Vagina (tissue), 2 donors: Measurements from ENCODE around the gene RLN3. TPM values are rescaled to one million over a fixed set of nuclear protein-coding genes. Genes with fewer than 3 reads are reported as not detected.
"Not testable (repeated sequence)": the region's sequence is repeated elsewhere in the genome, so short reads cannot be mapped to it uniquely, and the experiment has no call there.

Experiments used
- DNase-seq, 2 donors: peaks; one replicate each; pipeline ENCODE4 v3.0.0-alpha.2; 2017; ENCODE audit errors: extremely low spot score in 2 of 2
- H3K27ac ChIP-seq: fragments of 200-600 bp; sonication (generic); one replicate; pipeline ENCODE4 v1.5.1; 2019
- H3K27me3 ChIP-seq: fragments of 200-600 bp; sonication (generic); one replicate; pipeline ENCODE4 v1.5.1; 2019
- H3K36me3 ChIP-seq, 2 donors: fragments of 200-600 bp; sonication (generic); one replicate each; pipeline ENCODE4 v1.5.1; 2017 to 2019
- H3K4me1 ChIP-seq: fragments of 200-600 bp; sonication (generic); one replicate; pipeline ENCODE4 v1.5.1; 2019
- H3K4me3 ChIP-seq, 2 donors: fragments of 200-600 bp; sonication (generic); 1 replicate in 1 of 2; 2 replicates in 1 of 2; pipeline ENCODE4 v1.5.1; 2016 to 2019
- H3K9me3 ChIP-seq: fragments of 200-600 bp; sonication (generic); one replicate; pipeline ENCODE4 v1.5.1; 2019
- CTCF ChIP-seq, 3 experiments: fragments of 450-650 bp in 2 of 3; fragments of 200-600 bp in 1 of 3; sonication (generic) in 1 of 3; IDR thresholded peaks; one replicate each; pipeline ENCODE4 v1.5.1; 2017 to 2019; ENCODE audit warnings: antibody characterized with exemption in 3 of 3, mild to moderate bottlenecking in 2 of 3, moderate library complexity in 2 of 3
- POLR2A ChIP-seq, 2 donors: fragments of 450-650 bp; IDR thresholded peaks; one replicate each; pipeline ENCODE4 v1.6.1; 2017; ENCODE audit warnings: antibody characterized with exemption in 2 of 2, mild to moderate bottlenecking in 2 of 2, moderate library complexity in 2 of 2
- POLR2AphosphoS5 ChIP-seq, 2 donors: sonication (generic); formaldehyde crosslinking; IDR thresholded peaks; one replicate each; pipeline ENCODE4 v1.9.0; 2017; ENCODE audit warnings: antibody characterized with exemption in 2 of 2, mild to moderate bottlenecking in 2 of 2, low read depth in 1 of 2; ENCODE audit not compliant: insufficient read depth in 1 of 2
- intact Hi-C: fragments of 100-400 bp; cut with DNase I; formaldehyde crosslinking; loops from one replicate; pipeline ENCODE4 v1.15.1; 2023
- total RNA-seq: library from RNA; depleted of rRNA; stranded (reverse); fragments of >200 nt; gene quantifications from one replicate; pipeline ENCODE4 v1.2.3, GENCODE V29; 2016

Gene RLN3
- total RNA-seq, 1 donor from 2014 or later = not detected

DNA sequence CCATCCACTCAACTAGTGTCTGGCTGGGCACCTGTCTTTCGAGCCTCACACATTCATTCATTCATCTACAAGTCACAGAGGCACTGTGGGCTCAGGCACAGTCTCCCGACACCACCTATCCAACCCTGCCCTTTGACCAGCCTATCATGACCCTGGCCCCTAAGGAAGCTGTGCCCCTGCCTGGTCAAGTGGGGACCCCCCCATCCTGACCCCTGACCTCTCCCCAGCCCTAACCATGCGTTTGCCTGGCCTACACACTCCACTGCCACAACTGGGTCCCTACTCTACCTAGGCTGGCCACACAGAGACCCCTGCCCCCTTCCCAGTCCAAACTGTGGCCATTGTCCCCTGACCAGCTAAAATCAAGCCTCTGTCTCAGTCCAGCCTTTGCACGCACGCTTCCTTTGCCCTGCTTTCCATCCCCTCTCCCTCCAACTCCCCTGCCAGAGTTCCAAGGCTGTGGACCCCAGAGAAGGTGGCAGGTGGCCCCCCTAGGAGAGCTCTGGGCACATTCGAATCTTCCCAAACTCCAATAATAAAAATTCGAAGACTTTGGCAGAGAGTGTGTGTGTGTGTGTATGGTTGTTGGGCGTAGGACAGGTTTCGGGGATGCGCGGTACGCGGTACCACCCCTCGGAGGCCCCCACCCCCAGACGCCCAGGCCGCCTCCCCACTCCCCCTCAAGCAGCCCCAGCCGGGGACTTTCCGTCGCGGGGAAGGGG, 3.2 kb downstream of the RLN3 start:
- H3K4me3 ChIP-seq = peak overlapping the region; percentile 54 to 63
- intact Hi-C loops = no loop called here
- no peaks in the 10 kb centered on the region for H3K36me3 ChIP-seq
- H3K27ac ChIP-seq = peak overlapping the region; percentile 72
- no peak for TF ChIP-seq POLR2AphosphoS5 (IDR thresholded peaks at IDR 0.05; ENCODE audit: insufficient read depth in 1 of 2, low read depth in 1 of 2)
- TF ChIP-seq CTCF (IDR thresholded peaks at IDR 0.05) = no peak
- TF ChIP-seq POLR2A (IDR thresholded peaks at IDR 0.05) = no peak
- DNase-seq = no peak
- peaks cover 15% of the 10 kb centered on the region for H3K4me1 ChIP-seq
- H3K9me3 ChIP-seq = no peaks in the 10 kb centered on the region
- H3K27me3 ChIP-seq = no peaks in the 10 kb centered on the region

DNA sequence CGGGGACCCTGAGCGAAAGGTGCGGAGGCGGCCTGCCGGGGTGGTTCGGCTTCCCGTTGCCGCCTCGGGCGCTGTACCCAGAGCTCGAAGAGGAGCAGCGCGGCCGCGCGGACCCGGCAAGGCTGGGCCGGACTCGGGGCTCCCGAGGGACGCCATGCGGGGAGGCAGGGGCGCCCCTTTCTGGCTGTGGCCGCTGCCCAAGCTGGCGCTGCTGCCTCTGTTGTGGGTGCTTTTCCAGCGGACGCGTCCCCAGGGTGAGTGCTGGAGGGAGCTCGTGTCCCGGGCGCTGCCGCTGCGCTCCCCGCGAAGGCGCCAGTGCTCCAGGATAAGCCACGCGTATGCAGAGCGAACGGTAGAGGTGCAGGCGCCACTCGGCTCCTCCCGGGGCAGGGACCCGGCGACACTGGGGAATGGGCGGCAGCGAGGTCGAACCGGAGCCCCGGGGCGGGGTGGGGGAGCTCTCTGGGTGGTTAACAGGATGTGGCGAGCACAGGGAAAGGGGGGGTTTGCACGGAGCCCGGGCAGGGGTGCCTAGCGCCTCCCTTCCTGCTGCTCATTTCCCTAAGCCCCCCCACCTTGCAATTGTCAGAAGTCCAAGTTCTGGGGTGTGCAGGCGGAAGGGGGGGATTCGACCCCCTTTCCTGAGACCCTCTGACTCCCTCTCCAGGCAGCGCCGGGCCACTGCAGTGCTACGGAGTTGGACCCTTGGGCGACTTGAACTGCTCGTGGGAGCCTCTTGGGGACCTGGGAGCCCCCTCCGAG, 4.0 kb downstream of the RLN3 start, which contains the start of gene IL27RA:
IL27RA (plus strand) TSS at position 44 of the 762 bp plus-strand sequence; CDS start at position 155, 111 bp downstream.
- Histone ChIP-seq H3K4me3 (peak within 1 kb of the TSS; percentile 54 to 63), H3K27ac (peak within 1 kb of the TSS; percentile 72), H3K9me3 (no peaks in the 10 kb centered on the region), H3K36me3 (no peaks in the 10 kb centered on the region), H3K4me1 (peaks cover 15% of the 10 kb centered on the region), H3K27me3 (no peaks in the 10 kb centered on the region)
- intact Hi-C loops = no loop called here
- no peak for DNase-seq
- no peak for TF ChIP-seq POLR2A (IDR thresholded peaks at IDR 0.05)
- peak in 1 of 2 donors; percentile 51 for TF ChIP-seq POLR2AphosphoS5 (IDR thresholded peaks at IDR 0.05; ENCODE audit: insufficient read depth in 1 of 2, low read depth in 1 of 2)
- peak in 1 of 3 experiments; percentile 42 for TF ChIP-seq CTCF (IDR thresholded peaks at IDR 0.05)

- Histone ChIP-seq H3K36me3 (no peaks in the 10 kb centered on the region), H3K4me1 (peaks cover 15% of the 10 kb centered on the region), H3K27me3 (no peaks in the 10 kb centered on the region), H3K4me3 (no peak overlapping the region), H3K9me3 (no peaks in the 10 kb centered on the region), H3K27ac (no peak overlapping the region)
- intact Hi-C loops = no loop called here
- no peak for DNase-seq
- TF ChIP-seq POLR2A (IDR thresholded peaks at IDR 0.05) = no peak
- no peak for TF ChIP-seq CTCF (IDR thresholded peaks at IDR 0.05)
- TF ChIP-seq POLR2AphosphoS5 (IDR thresholded peaks at IDR 0.05; ENCODE audit: insufficient read depth in 1 of 2, low read depth in 1 of 2) = no peak
These were observed 6.0 kb downstream of the RLN3 start for GRCh38 chr19:14033946-14034345.

DNA sequence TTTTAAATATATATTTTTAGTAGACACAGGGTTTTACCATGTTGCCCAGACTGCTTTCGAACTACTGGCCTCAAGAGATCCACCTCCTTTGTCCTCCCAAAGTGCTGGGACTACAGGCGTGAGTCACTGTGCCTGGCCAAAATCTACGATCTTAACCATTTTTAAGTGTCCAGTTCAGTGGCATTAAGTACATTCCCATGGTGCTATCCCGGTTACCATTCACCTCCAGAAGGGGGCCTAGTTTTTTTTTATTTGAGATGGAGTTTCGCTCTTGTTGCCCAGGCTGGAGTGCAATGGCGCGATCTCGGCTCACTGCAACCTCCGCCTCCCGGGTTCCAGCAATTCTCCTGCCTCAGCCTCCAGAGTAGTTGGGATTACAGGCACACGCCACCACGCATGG, 7.2 kb downstream of the RLN3 start:
- H3K4me1 ChIP-seq = peaks cover 15% of the 10 kb centered on the region
- H3K27me3 ChIP-seq, H3K9me3 ChIP-seq, H3K27ac ChIP-seq, intact Hi-C loops, DNase-seq, H3K36me3 ChIP-seq, H3K4me3 ChIP-seq: not testable (repeated sequence)

DNA sequence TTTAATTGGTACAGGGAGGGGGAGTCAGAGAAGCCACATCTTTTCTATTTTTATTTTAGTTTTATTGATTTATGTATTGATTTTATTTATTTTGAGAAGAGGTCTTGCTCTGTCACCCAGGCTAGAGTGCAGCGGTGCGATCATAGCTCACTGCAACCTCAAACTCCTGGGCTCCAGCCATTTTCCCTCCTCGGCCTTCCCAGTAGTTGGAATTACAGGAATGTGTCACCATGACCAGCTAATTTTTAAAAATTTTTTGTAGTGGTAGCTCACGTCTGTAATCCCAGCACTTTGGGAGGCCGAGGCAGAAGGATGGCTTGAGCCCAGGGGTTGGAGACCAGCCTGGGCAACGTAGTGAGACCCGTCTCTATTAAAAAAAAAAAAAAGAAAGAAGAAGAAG, 7.8 kb downstream of the RLN3 start:
- no peaks in the 10 kb centered on the region for H3K36me3 ChIP-seq
- H3K4me1 ChIP-seq = peaks cover 15% of the 10 kb centered on the region
- no peak for TF ChIP-seq CTCF (IDR thresholded peaks at IDR 0.05)
- no peak for TF ChIP-seq POLR2AphosphoS5 (IDR thresholded peaks at IDR 0.05; ENCODE audit: insufficient read depth in 1 of 2, low read depth in 1 of 2)
- no peak for TF ChIP-seq POLR2A (IDR thresholded peaks at IDR 0.05)
- intact Hi-C loops = no loop called here
- DNase-seq = no peak
- no peak overlapping the region for H3K27ac ChIP-seq
- H3K27me3 ChIP-seq = no peaks in the 10 kb centered on the region
- H3K9me3 ChIP-seq = no peaks in the 10 kb centered on the region
- no peak overlapping the region for H3K4me3 ChIP-seq
